ENCODE results near the gene BPIFA2.
"Not testable (repeated sequence)": the region's sequence is repeated elsewhere in the genome, so short reads cannot be mapped to it uniquely, and the experiment has no call there.

BPIFA2 gene

DNA sequence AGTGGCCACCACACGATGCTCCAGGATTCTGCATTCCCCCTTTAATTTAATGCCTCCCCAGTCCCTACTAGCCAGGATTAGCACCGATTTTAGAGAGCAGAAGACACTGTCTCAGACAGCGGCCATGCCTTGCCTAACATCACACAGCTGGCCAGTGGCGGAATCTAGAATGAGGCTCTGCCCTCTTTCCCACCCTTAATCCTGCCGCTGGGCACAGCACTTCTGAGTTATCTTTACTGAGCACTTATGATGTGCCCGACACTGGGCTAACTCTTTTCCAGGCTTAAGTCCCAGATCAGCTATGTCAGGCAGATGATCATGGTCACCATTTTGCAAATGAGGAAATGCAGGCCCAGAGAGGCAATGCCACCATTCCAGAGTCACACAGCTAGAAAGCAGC is 5.6 kb upstream of the BPIFA2 start:
- DNase-seq, result no peak

GRCh38 chr20:33162753-33163152 is 5.2 kb upstream of the BPIFA2 start:
- DNase-seq, result no peak

- DNase-seq, result no peak
Measured at GRCh38 chr20:33163856-33164762, 3.9 kb upstream of the BPIFA2 start.

GRCh38 chr20:33164763-33165095 is 3.2 kb upstream of the BPIFA2 start:
- DNase-seq, result no peak

GRCh38 chr20:33165416-33166055 is 2.4 kb upstream of the BPIFA2 start:
- DNase-seq, result no peak

GRCh38 chr20:33166533-33167113 is 1.3 kb upstream of the BPIFA2 start:
- no peak for DNase-seq

DNA sequence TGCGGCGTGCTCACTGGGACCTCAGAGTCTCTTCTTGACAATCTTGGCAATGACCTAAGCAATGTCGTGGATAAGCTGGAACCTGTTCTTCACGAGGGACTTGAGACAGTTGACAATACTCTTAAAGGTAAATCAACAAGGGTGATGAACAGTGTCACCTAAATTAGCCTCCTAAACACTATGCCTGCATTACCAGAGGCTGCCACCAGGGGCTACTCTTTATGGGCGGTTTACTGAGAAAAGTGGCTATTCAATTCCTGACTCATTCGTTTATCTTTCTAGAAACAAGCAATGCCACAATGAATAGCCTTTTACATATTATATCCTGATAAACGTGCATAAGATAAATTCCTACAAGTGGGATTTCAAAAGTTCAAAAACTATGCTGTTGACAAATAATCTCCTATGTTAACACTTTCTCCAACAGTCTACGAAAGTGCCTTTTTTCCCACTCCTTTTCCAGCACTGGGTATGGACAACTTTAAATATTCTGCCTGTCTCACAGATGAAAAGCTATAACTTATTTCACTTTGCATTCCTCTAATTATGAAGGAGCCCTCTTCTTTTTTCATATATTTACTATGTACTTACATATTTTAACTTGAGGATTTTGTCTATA is 1.3 kb downstream of the BPIFA2 start:
- no peak for DNase-seq

GRCh38 chr20:33172781-33173180 is 4.8 kb downstream of the BPIFA2 start:
- DNase-seq, result no peak

- no peak for DNase-seq
Measured at GRCh38 chr20:33175123-33175522, 7.2 kb downstream of the BPIFA2 start.

GRCh38 chr20:33176101-33176500 is 8.1 kb downstream of the BPIFA2 start:
- no peak for DNase-seq

GRCh38 chr20:33177866-33178265 is 9.9 kb downstream of the BPIFA2 start:
- DNase-seq, result no peak

DNA sequence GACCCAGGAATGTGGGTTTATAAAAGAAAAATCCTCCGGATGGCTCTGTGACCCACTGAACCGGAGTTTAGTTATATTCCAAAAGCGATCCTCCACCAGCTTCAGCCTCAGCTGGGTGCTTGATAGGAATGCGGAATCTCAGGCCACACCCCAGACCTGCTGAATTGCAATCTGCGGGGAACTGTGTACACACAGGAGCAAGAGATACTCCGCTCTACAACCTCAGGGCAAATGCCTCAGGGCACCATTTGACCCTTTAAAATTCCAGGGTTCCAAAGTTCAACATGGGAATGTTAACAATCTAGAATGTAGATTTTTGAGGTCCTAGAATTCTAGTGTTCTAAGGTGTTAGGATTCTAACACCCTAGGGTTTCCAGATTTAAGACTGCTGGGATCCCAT is 10.8 kb downstream of the BPIFA2 start:
- no peak for DNase-seq

GRCh38 chr20:33180169-33180568 is 12.2 kb downstream of the BPIFA2 start:
- no peak for DNase-seq

- no peak for DNase-seq
Measured at GRCh38 chr20:33181482-33182093, 13.6 kb downstream of the BPIFA2 start.

DNA sequence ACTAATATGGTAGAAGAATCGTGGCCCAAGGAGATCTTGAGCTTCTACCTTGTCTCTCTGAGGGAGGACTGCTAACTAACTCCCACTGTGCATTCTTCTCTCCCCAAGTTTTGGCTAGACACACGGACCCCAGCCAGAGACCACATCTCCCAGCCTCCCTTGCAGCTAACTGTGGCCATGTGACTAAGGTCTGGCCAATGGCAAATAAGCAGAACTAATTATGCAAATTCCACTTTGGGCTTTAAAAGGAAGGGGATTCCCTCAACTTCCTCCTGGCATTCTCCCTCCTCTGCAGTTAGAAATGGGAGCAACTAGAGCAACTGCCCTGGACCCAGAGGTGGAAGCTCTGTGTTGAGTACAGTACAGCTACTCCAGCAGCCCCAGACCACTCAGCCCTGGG is 15.4 kb downstream of the BPIFA2 start:
- no peak for DNase-seq

DNA sequence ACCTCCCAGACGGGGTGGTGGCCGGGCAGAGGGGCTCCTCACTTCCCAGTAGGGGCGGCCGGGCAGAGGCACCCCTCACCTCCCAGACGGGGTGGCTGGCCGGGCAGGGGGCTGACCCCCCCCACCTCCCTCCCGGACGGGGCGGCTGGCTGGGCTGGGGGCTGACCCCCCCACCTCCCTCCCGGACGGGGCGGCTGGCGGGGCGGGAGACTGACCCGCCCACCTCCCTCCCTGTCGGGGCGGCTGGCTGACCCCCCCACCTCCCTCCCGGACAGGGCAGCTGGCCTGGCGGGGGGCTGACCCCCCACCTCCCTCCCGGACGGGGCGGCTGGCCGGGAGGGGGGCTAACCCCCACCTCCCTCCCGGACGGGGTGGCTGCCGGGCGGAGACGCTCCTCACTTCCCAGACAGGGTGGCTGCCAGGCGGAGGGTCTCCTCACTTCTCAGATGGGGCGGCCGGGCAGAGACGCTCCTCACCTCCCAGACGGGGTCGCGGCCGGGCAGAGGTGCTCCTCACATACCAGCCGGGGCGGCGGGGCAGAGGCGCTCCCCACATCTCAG is 17.2 kb downstream of the BPIFA2 start:
- not testable (repeated sequence) for DNase-seq

DNA sequence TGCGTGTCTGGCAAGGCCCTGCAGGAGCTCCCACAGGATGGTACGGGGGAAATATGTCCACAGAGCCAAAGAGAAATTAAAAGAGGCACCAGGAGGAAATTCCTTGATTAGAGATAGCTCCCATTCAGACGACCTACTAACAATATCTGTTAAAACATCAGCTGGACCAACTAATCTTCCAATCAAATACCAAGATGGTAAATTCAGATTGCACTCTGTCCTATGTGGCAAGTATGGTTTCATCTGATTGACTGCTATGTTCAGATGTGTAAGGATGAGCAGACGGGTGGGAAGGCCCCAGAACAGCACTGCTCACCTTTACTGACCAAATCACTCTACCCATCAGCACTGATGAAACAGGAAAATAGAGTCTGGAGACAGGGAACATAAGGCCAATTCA is 19.5 kb downstream of the BPIFA2 start:
- no peak for DNase-seq

GRCh38 chr20:33188421-33188820 is 20.5 kb downstream of the BPIFA2 start:
- DNase-seq, result no peak

DNA sequence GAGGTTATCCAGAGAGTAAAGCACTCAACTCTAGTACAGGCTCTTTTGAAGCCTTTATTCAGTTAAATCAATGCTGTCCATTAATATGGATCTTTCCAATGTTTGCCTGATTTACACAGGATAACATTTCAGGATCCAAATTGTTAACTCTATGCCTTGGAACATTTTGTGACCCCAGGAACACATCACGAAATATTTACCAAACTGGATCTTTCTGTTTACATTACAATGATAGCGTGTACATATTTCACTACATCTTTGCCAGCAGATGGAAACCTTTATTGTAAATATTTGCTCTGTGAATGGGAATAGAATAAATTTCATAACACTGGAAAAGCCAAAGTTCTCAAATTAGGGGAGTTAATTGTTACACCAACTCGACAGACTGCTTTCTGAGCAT is 23.5 kb downstream of the BPIFA2 start:
- DNase-seq, result no peak

GRCh38 chr20:33191955-33192354 is 24.0 kb downstream of the BPIFA2 start:
- DNase-seq, result no peak

DNA sequence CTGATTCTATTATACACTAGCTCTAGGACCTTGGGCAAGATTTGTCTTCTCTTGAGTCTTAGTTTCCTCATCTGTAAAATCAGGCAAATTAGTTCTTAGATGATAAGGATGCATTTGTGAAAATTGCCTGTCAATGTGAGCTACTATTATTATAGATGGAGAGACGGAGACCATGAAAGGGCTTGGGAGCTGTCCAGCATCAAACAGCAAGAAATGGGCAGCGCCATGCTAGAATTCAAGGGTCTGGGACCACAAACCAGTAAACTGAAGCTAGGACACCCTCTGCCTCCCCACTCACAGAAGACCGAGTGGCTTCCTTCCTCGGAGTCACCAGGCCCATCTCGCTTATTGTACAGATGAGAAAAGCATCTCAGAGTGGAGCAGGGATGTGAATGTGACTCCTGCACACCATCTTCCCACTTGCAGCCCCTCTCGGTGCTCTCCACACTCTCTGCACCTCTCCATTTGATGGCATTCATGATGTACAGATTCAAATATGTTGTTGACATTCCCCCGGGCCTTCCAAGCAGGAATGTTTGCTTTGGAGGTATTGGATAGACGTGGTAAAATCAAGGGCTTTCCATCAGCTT is 25.0 kb downstream of the BPIFA2 start:
- no peak for DNase-seq

DNA sequence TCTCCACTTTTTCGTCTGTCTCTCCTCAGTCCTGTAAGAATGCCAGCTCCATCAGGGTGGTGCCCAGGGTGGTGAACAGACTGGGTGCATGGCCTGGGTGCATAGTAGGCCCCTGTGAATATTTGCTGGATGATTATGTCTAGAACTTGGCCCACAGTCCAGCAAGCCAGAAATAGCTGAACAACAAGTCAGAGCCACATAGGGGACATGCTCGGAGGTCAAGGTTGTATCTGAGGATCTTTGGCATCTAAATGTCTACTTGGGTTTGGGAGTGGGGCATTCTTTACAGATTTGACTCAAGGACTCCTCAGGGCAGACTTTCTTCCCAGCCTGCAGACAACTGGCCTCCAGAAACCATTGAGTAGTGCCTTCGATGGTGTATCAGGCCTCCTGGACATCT is 31.1 kb downstream of the BPIFA2 start:
- no peak for DNase-seq

- DNase-seq, result no peak
Measured at GRCh38 chr20:33202451-33202850, 34.5 kb downstream of the BPIFA2 start.

All from stimulated activated CD4-positive, alpha-beta T cell treated with anti-CD3 and anti-CD28 coated beads, Interleukin-12 subunit alpha, Interleukin-12 subunit beta, amount 100 ng/mL, for 4 hours (primary cell).